GM18526 (cell line): ENCODE data around the gene ZDHHC1.

Experiments used
- POLR2A ChIP-seq: IDR thresholded peaks from 3 replicates; pipeline ENCODE4 v1.6.1; 2011; ENCODE audit not compliant: insufficient read length; ENCODE audit errors: extremely low read depth

Gene ZDHHC1

GRCh38 chr16:67441271-67441753 is 25.0 kb upstream of the ZDHHC1 start:
- no peak for TF ChIP-seq POLR2A

DNA sequence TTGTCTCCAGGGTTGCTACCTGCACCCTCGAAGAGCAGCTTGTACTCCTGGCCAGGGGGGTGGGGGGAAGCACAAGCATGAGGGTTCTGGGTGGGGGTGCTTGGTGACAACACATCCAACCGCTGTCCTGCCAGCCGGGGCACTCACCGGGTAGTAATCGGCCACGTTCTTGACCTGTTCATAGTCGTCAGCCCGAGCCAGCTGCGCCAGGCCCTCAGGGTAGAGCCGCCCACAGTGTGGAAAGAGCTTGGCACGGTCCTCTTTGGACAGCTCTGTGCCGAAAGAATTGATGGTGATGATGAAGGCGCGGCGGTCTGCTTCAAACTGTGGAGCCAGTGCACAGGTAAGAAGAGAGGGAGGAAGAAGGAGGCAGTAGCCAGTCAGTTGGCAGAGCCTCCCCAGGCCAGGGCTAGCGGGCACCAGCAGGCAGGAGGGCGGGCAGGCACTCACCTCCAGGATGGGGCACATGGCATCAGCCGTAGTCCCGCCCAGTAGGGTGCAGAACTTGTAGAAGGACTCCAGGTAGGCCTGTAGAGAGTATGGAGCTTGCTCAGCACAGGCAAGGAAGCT is 22.6 kb upstream of the ZDHHC1 start:
- no peak for TF ChIP-seq POLR2A

- TF ChIP-seq POLR2A: no peak
Observed at GRCh38 chr16:67438098-67438791, 22.0 kb upstream of the ZDHHC1 start.

- no peak for TF ChIP-seq POLR2A
Observed at GRCh38 chr16:67437513-67437912, 21.2 kb upstream of the ZDHHC1 start.

- peak; percentile 18 for TF ChIP-seq POLR2A
Observed at GRCh38 chr16:67436640-67437193, 20.4 kb upstream of the ZDHHC1 start.

DNA sequence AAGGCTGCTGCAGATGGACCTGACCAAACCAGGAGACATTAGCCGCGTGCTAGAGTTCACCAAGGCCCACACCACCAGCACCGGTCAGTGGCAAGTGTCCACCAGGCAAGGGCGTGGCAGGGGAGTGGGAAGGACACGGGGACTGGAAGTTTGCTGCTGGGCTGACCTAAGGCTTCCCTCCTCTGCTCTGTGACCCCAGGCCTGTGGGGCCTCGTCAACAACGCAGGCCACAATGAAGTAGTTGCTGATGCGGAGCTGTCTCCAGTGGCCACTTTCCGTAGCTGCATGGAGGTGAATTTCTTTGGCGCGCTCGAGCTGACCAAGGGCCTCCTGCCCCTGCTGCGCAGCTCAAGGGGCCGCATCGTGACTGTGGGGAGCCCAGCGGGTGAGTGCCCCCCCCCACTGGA is 19.5 kb upstream of the ZDHHC1 start:
- TF ChIP-seq POLR2A: no peak

DNA sequence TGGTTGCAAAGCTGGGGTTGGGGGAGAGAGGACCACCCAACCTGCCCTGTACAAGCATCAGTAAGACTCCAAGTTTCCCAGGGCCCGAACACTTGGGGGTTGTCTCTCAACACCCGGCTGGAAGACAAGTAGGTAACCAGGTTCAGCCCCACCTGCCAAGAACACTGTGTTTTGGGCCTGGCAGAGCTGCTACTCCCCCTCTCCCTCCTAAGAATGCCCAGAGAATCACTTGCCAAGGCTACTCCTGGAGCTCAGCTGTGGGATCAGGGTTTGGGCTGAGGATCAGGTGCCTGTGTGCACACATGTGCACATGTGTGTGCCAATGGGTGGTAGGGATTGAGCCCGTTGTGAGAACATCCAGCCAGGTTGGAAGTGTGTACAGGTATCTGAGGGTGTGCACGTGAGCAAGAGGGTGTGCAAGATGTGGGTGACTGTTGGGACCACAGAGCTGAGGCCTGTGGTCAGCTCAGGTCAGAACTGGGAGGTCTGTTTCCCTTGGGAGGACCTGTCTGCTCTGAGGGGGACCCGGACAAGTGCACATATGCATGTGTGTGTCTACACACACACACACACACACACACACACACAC is 16.9 kb upstream of the ZDHHC1 start:
- no peak for TF ChIP-seq POLR2A

GRCh38 chr16:67432506-67432890 is 16.2 kb upstream of the ZDHHC1 start:
- no peak for TF ChIP-seq POLR2A

GRCh38 chr16:67431775-67432505 is 15.7 kb upstream of the ZDHHC1 start:
- TF ChIP-seq POLR2A: no peak

DNA sequence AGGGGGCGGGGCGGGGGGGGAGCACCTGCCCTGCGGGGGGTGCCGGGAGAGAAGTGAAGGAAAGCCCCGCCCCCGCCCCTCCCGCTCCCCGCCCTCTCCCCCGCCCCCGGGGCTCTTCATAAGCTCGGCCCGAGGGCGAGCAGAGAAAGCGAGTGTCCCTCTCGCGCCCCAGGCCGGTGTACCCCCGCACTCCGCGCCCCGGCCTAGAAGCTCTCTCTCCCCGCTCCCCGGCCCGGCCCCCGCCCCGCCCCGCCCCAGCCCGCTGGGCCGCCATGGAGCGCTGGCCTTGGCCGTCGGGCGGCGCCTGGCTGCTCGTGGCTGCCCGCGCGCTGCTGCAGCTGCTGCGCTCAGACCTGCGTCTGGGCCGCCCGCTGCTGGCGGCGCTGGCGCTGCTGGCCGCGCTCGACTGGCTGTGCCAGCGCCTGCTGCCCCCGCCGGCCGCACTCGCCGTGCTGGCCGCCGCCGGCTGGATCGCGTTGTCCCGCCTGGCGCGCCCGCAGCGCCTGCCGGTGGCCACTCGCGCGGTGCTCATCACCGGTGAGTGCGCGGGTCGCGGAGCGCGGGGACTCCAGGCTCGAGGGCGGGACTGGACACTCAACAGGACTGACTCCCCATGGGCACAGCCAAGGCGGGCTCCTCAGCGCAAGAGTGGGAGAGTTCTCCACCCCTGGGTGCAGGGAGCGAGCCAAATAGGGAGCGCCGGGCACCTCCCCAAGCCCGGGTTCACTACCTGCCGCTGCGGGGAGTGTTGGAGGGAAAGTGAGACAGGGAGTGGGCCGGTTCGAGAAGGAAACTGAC is 14.9 kb upstream of the ZDHHC1 start, which contains the start of gene HSD11B2:
Gene HSD11B2 (plus strand): TSS at position 145 of the 798 bp plus-strand sequence. CDS start 128 bp downstream, at position 273.
- no peak for TF ChIP-seq POLR2A

DNA sequence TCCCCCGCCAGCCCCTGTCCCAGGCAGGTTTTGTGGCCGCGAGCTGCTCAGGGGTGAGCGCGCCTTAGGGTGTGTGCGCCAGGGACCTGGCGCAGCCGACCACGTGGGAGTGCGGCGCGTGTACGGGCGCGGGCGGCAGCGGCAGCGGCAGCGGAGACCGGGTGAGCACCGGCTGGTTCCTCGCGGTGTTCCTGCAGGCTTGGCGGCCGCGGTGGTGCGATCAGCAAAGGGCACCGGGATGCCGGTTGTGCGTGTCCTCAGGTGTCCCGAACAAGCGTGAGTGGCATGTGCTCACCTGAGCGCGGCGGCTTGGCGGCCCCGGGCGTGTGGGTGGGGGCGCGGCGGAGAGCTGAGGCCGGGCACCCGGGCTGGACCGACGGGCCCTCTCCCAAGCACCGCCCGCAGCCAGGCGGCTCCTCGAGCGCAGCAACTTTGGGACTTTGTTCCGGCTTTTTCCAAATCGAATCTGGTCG is 14.3 kb upstream of the ZDHHC1 start:
- TF ChIP-seq POLR2A: no peak

DNA sequence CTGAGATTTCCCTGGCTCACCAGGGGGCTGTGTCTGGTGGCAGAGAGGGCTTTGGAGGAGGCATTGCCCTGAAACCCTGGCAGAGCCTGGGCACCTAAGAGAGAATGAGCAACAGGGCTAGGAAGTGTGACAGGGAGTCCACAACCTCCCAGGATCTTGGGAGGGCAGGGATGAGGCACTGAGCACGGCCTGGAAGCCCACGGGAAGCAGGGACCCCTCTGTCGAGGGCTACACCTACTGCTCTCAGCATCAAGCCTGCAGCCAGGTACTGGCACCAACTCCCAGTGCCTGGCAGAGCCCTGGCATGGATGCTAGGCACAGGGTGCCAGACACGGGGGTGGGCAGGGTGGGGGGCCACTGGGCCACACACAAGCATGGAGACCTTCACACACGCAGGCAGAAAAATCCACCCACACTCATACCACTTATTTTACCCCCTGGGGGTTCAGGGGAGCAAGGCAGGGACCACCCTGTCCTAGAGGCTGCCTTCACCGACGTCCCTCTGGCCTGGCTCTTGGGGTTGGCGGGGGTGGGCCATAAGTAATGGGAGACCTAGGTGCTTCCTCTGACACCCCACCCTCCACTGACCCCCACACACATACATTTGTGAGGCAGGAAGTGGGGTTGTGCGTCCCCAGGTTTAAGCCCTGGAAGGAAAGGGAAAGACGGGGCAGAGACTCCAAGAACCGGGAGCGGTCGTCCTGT is 13.7 kb upstream of the ZDHHC1 start:
- TF ChIP-seq POLR2A: no peak

- TF ChIP-seq POLR2A: no peak
Observed at GRCh38 chr16:67429053-67429798, 12.9 kb upstream of the ZDHHC1 start.

- TF ChIP-seq POLR2A: no peak
Observed at GRCh38 chr16:67428146-67428731, 12.0 kb upstream of the ZDHHC1 start.
